GM19238 (cell line): ENCODE results near the gene CRELD2.

Source experiments
- DNase-seq: peaks from one replicate; pipeline ENCODE4 v3.0.0; 2011; ENCODE audit warnings: low spot score; ENCODE audit not compliant: insufficient read length

The CRELD2 gene

DNA sequence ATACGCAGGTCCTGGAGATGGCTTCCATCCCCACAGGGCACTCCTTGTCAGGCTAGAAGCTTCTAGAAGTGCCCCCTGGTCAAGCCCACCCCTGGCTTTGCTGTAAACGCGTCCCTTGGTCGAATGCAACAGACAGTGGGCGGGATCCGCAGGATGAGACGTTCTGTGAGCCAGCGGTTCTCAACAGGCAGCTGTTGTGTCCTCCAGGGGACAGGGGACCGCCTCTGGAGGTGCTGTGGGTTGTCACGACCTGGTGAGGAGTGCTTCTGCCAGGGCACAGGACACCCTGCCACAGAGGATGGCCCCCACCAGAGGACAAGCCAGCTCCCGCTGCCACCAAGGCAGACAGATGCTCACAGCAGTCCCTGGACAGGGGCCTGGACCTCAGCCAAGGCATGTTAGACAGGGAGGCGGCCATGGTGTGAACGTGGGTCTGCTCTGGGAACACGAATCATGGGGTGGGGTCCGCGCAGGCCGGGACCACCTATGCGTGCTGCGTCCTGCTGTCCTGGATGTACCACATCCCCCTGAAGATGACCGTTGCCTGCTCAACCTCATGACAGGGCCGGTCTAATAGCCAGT is 11.7 kb downstream of the CRELD2 start:
- DNase-seq, result no peak

DNA sequence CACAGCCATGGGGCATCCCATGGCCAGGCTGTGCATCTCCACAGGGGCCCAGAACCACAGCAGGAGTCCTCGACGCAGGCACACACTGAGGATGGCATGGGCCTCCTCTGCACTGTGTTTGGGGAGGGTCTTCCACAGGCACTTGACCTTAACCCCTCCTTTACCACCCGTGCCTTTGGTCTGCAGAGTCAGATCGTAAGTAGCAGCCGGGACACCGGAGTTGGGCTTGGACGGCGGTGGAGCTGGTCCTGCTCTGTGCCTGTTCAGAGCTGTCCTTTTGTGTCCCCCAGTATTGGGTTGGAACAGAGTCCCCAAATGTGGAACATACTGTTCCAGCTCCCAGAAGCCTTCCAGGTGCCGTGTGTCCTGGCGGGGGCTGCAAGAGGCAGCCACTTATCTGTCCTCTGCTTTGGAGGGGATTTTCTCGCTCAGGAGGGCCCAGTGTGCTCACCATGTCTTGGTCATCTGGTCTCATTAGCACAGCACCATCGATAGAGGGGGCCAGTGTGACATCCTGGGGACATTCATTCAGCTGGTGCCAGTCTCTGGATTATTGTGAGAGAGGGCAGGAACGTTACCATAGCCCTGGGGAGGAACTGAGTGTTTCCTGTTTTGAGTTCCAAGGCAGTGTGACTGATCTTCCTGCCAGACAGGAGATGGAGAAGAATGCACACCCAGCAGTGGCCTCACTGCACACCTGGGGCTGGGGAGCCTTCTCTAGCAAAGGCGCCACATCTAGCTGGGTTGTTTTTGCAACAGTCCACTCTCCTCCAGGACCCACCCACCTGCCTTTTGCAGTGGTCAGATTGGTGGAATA is 12.4 kb downstream of the CRELD2 start:
- DNase-seq, result peak; percentile 67

DNA sequence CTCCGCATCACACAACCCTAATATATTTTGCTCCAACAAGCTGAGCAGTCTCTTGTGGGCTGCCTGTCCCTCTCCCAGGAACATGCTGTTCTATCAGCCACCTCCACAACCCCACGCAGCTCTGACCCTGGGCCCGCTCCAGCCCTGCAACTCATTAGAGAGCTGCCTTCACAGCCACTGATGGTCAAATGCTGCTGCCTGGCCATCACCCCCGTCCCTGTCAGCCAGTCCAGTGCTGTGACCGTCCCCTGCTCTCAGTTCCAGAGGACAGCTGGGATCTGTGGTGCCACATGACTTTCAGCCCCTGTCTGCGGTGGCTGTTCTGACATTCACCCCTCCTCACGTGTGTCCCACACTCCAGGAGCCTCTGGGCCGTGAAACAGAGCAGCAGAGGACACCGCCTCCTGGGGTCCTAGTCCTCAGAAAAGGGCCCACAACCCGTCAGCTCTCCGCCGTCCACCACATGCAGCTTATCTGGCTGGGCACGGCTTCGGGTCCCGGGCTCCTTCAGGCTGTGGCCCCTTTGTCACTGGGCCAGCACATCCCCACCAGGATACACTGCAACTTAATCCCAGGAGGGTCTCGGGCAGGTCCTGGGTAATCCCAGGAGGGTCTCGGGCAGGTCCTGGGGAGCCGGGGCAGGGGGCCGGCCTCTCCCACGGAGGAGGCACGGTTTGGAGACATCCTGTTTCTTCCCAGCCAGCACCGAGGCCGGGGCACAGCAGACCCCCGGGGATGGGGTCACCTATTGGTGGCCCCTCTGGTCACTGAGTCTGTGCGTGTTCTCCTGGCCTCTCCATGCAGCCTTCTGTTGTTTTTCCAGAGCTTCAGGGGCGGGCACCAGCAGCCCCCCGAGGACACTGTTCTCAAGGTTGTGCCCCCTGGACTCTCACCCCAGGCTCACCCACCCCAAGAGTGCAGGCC is 15.1 kb downstream of the CRELD2 start:
- DNase-seq, result no peak

GRCh38 chr22:49934160-49934890 is 15.9 kb downstream of the CRELD2 start:
- DNase-seq, result no peak

GRCh38 chr22:49934891-49935557 is 16.6 kb downstream of the CRELD2 start:
- peak; percentile 85 for DNase-seq

DNA sequence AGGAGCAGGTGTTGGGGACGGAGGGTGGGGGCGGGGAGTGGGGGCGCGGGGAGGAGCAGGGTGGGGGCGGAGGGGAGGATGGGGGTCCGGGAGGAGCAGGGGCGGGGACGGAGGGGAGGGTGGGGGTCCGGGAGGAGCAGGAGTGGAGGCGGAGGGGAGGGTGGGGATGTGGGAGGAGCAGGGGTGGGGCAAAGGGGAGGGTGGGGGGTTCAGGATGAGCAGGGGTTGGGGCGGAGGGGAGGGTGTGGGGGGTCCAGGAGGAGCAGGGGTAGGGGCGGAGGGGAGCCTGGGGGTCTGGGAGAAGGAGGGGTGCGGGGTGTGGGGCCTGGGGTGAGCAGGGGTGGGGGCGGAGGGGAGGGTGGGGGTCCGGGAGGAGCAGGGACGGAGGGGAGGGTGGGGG is 17.1 kb downstream of the CRELD2 start:
- peak; percentile 73 for DNase-seq

DNA sequence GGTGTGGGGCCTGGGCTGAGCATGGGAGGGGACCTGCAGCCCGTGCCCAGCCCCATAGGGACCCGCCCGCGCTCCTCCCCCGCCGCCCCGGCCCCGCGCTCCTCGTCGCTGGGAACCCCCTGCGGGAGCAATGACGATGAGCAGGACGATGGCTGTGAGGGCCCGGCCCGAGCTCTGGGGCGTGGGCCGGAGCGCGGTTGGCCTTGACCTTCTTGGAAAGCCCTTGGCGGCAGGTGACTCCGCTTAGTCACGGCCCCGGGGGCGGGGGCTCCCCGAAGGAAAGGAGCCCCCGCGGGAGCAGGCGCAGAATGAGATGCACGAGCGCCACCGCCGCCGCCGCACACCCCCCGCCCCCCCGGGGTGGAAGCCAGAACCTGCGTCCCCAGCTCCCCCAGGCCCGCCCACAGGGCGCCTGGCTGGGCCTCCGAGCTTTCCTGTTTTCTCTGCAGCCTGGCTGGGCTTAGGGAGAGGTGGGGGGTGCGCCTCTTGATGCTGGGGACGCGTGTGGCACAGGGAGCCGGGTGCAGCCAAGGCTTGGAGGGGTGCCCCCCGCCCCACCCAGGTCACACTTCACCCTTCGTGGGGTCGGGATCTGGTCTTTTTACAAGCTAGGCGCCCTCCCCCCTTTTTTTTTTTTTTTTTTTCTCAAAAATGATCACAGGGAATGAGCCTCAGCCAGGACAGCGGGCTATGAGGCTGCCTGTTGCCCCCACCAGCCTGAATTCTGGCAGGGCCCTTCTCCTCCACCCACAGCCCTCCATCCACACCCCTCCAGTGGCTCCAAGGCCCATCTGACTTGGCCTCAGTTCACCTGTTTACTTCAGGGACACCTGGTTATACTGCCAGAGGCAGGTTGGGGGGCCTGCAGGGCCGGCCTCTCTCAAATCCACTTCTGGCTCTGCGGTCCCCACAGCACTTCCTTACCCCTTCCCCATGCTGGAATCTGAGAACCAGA is 17.9 kb downstream of the CRELD2 start:
- peak; percentile 83 for DNase-seq

DNA sequence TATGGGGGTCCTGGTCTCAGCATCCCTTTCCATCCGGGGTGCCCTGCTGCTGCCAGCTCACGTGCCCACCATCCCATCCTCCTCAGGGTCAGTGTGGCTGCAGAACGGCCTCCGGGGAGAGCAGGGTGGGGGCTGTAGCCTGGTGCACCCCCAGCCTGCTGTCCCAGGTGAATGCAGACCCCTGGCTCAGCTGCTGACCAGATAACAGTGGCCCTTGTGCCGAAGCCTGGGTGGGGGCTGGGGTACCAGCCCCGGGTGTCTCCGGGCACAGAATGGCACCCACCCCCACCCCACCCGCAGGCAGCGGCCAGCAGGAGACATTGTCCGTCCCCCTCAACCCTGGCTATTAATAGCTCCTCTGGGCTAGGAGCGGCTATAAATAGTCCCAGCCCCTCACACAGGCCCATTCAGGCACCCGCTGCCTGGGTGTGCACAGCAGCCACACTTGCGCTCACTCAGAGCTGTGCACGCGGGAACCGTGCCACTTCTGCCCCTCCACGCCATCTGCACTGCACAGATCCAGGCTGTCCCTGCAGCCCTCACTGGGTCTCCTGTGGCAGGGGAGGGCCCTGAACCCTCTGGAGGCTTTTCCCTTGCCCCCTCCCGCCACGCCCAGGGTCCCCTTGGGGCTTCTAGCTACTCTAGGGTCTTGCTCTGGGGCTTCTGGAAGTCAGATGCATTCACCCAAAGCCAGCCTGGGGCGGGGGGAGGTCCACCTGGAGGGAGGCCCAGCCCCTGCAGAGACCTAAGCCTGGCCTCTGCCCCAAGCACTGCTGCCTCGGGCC is 18.7 kb downstream of the CRELD2 start:
- no peak for DNase-seq

DNA sequence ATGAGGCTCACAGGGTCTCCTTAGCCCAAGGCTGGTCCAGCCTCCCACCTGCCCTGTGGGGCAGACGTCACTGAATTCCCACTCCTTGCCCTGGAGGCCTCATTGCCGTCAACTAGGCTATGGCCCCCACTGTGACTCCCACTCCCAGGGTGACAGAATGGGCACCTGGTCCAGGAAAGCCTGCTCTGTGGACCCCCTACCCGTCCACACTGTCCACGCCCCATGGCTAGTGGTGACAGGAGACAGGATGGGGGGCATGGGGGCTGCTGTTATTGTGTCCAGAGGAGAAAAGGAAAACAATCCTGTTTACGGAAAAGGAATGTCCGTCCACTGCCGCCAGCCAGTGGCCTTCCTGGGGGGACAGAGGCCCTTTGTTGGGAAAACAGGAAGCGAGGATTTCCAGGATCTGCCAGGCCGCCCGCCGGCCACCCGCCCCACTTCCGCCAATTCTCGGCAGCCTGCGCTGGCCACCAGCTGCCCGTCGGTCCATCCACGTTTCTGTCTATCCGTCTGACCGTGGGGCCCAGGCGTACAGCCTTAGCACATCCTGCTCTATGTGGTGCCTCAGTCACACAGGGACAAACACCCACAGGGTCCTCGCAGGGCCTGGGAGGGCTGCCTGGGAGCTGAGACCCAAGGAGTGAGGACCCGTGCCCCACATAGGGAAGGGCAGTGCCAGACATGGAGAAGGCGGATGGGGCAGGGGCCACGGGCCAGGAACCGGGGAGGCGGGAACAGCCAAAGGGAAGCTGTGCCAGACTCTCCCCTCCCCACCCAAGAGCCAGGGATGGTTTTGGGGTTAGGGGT is 19.5 kb downstream of the CRELD2 start:
- DNase-seq, result no peak

DNA sequence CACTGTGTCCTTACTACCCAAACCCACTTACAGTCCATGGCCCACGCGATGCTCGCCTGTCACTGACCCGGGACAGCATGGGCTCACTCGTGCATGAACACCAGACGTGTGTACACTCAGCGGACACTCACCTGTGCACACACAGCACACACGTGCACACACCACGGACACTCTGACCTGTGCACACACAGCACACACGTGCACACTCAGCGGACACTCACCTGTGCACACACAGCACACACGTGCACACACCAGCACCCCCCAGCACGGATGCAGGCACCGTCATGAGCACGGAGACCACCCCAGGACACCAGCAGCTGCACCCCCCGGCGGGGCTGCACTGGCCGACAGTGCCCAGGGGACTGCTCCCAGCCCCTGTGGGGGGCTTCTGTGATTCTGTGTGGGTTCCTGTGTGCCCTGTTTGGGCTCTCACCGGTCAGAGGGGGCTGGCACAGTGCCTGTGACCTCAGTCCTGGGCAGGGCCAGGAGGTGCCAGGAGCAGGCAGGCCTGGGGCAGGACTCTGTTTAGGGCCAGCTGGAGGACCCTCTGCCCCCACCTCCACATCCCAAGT is 20.2 kb downstream of the CRELD2 start:
- no peak for DNase-seq

DNA sequence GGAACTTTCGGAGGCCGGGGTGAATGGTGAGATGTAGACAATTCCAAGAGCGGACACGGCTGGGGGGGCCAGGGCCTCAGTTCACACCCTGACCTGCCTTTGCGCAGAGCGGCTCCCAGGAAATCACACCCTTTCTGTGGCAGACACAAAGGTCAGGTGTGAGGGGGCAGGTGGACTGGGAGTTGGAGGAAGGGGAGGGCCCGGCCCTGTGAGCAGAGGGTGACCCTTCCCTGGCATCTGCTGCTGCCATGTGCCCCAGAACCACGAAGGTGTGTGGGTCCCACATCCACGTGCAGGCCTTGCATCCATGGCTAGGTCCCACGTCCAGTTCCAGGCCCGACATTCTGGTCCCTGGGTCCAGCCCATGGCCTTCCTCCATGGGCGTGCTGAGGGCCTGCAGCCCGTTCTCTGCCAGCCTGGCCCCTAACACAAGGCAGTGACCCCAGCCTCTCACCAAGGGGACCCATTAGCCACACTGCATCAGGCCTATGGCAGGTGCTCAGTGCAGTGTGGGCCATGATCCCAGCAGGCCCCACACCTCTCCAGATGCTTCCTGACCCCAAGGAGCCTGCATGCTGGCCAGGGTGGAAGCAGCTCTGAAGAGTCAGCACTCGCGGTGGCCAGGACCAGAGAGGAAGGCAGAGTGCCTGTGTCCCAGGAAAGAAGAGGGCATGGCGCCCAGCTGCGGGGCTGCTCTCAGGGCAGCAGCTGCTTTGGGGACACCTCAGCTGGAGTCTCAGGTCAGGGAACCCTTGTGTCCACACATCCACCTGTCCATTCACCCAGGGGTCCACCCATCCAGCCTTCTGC is 23.3 kb downstream of the CRELD2 start:
- DNase-seq, result no peak

- DNase-seq, result no peak
These were observed 24.4 kb downstream of the CRELD2 start for GRCh38 chr22:49942565-49943404.

GRCh38 chr22:49943405-49943765 is 25.0 kb downstream of the CRELD2 start:
- no peak for DNase-seq

DNA sequence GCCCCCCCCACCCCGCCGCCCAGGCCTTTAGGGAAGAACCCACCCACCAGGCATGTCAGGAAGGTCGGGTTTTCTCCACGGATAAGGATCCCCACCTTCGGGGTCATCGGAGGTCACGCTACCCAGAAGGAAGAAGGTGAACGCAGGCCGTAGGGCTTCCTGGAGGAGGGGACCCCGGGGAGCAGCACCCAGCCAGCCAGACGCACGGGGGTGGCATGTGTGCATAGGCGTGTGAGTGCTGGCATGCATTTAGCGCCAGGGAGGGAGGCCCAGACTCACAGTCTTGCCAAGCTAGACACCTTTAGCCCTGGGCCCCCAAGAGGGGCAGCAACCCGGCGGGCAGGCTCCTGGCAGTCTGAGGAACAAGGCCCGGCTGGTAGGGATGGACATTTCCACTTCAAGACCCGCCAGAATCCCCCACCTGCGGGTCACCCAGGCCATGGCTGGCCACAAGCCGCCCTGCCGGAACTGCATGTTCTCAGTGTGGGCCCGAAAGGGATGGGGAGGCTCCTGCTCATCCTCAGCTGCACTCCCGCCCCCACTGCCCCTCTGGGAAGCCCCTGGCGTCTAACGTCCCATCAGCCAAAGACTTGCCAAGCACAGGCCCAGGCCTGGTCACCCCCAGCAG is 25.5 kb downstream of the CRELD2 start:
- no peak for DNase-seq

DNA sequence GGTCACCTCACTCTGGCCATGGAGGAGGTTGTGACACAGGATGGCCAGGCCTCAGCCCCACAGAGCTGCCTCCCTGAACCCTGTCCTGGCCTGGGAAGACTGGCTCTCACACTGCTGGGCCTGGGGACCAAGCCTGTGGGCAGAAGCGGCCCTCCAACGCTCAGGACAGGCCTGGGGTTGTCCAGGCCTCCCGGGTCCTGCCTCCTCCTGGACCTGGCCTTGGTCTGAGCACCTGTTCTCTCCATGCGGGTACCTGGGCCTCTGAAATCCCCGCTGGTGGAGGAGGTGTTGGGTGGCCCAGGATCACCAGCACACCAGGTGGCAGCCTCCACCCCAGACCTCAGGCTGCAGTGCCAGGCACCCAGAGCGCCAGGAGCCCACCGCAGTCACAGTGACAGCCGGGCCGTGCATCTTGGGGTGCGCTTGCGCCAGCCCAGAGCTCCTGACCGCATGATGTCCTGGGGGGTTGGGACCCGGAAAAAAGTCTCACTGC is 26.0 kb downstream of the CRELD2 start:
- no peak for DNase-seq
